GM19468 (cell line): ENCODE results near the gene WBP2.
"Not testable (repeated sequence)": the region's sequence is repeated elsewhere in the genome, so short reads cannot be mapped to it uniquely, and the experiment has no call there.

ENCODE experiments used
- ATAC-seq: cut with Tn5 transposase; IDR thresholded peaks from one replicate; pipeline ENCODE4 v1.9.1; 2021; ENCODE audit warnings: mild to moderate bottlenecking, moderate library complexity, moderate number of reproducible peaks; ENCODE audit not compliant: unreplicated experiment; ENCODE audit errors: extremely low read depth

The WBP2 gene

GRCh38 chr17:75891022-75891604, 36.0 kb upstream of the WBP2 start:
- no peak for ATAC-seq

DNA sequence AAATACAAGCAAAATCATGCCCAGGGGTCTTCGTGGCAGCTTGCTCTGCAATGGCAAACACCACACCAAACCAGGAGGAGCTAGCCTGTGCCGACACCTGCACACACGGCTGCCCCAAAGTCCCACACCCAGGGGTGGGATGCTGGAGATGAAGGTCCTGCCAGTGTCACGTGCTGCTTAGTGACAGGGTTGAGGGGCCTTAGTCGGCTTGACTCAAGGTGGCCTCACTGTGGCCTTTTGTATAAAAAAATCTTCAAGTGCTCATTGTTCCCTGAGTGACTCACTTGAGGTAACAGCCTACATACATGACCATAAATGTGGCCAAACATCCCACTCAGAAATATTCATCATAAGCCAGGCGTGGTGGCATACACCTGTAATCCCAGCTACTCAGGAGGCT, 34.3 kb upstream of the WBP2 start:
- ATAC-seq: no peak

- no peak for ATAC-seq
Observed at GRCh38 chr17:75888484-75888883, 33.3 kb upstream of the WBP2 start.

GRCh38 chr17:75885860-75886259, 30.7 kb upstream of the WBP2 start:
- ATAC-seq: not testable (repeated sequence)

DNA sequence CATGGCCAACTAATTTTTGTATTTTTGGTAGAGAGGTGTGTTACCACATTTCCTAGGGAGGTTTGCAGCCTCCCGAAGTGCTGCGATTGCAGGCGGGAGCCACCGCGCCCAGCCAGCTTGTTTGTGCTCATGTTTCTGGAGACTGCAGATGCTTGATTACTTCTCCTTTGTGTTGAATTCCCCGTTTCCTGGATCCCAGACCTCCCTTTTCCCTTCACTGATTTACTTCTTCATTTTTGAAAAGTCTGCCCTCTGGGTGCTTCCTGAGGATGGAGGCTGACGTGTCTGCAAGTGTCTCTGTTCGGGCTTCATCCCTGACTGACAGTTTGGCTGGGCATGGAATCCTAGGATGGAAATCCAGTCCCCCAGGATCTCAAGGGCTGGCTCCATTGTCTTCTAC, 30.3 kb upstream of the WBP2 start:
- ATAC-seq: no peak

GRCh38 chr17:75881678-75882454, 26.7 kb upstream of the WBP2 start:
- no peak for ATAC-seq

DNA sequence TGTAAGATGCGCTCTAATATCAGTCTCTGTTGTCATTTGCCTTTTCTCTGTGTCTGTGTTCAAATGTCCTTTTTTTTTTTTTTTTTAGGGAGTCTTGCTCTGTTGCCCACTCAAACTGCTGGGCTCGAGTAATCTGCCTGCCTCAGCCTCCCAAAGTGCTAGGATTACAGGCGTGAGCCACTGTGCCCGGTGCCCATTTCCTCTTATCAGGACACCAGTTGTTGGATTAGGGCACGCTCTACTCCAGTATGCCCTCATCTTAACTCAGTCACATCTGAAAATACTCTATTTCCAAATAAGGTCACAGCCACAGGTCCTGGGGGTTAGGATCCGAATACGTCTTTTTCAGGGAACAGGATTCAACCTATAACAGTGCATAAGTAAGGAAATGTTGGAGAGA, 25.1 kb upstream of the WBP2 start:
- no peak for ATAC-seq

DNA sequence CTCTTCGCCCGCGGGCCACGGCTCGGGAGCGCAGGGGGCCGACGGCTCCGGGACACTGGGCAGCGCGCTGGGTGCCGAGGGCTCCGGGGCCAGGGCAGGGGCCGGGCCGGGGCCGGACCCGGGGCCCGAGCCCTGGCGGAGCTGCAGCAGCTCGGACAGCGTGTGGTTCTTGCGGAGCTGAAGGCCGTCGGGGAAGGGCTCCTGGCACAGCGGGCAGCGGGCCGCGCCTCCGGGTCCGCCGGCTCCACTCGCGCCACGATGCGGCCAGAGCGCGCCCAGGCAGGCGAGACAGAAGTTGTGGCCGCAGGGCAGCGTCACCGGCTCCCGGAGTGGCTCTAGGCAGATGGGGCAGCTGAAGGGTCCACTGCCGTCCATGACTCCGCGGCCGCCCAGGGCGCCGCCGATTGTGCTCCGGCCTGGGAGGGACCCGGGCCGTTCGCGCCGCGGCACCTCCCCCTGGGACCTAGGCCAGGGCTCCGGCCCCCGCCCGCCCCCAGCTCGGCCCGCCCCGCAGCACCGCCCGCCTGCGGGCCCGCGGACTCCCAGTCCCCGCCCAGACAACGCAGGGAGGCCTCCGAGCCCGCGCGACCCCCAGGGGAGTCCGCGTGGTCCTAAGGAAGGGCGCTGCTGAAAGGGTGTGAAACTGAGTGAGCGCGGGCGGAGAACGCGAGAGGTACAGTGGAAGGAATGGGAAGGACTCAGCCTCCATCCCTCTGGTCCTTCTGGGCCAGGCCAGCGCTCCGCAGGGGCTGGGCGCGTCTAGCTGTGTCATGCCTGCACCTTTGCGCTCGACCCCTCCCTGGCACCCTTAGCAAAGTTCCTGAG, 23.3 kb upstream of the WBP2 start, which contains the start of gene TRIM47:
TSS of gene TRIM47 (minus strand) at position 408 of the 825 bp plus-strand sequence. CDS start at position 375, 33 bp downstream.
- no peak for ATAC-seq

DNA sequence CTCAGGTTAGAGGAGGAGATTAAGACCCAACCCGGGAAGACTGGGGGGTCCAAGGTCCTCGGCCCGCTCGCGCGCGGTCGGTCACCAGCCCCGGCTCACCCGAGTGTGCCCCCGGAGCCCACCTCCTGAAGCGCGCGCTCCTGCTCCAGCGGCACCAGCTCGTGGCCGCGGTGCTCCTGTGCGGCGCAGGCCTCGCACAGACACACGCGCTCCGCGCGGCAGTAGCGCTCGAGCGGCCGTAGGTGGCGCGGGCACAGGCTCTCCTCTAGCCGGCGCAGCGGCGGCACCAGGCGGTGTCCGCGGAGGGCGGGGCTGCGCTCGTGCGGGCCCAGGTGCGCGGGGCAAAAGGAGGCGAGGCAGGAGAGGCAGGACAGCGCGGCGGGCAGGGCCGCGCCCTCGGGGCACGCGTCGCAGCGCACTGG, 22.6 kb upstream of the WBP2 start:
- no peak for ATAC-seq

GRCh38 chr17:75876938-75877751, 22.0 kb upstream of the WBP2 start:
- no peak for ATAC-seq

- ATAC-seq: no peak
Observed at GRCh38 chr17:75876190-75876937, 21.2 kb upstream of the WBP2 start.

GRCh38 chr17:75875940-75876189, 20.7 kb upstream of the WBP2 start:
- ATAC-seq: no peak

GRCh38 chr17:75875182-75875939, 20.2 kb upstream of the WBP2 start:
- no peak for ATAC-seq

GRCh38 chr17:75874323-75875181, 19.4 kb upstream of the WBP2 start:
- no peak for ATAC-seq

DNA sequence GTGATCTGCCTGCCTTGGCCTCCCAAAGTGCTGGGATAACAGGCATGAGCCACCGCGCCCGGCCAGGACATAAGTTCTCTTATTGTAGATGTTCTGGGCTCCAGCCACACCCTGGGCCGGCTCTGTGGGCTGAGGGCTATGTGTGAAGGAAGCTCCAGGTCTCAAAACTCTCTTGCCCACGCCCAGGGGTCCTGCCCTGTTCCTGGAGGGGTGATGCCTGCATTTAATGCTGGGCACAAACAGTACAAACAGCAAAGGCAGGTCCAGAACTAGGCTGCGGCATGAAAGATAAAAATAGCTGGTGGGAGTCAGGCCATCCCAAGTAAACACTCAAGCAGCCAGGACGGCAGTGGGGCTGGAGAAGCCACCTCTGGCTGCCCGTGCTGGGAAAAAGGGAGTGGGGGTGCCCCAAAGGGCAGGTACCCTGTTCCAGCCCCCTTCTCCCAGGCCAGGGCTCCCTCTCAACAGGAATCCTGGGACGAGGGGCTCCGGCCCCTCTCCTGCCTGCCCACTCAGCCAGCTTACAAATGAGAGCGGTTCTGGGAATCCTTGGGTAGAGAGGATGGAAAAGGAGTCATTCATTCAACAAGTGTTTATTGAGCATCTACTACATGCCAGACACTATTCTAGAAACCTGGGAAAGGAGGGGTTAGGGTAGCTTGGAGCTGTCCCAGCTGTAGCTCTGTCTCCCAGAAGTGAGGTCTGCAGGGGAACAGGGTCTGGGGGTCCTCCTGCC, 18.6 kb upstream of the WBP2 start:
- ATAC-seq: no peak

GRCh38 chr17:75872434-75873351, 17.6 kb upstream of the WBP2 start:
- no peak for ATAC-seq
